BE2C (cell line): Measurements from ENCODE around the gene NEU2.

Experiments used
- DNase-seq: peaks from one replicate; pipeline ENCODE4 v3.0.0-alpha.2; 2020
- H3K27me3 ChIP-seq: fragments of 250-450 bp; sonication (Bioruptor Pico); 2 replicates; pipeline ENCODE4 v1.5.1; 2020; ENCODE audit warnings: mild to moderate bottlenecking
- H3K36me3 ChIP-seq: fragments of 250-450 bp; sonication (Bioruptor Pico); 2 replicates; pipeline ENCODE4 v1.5.1; 2020; ENCODE audit warnings: mild to moderate bottlenecking
- H3K4me1 ChIP-seq: fragments of 250-450 bp; sonication (Bioruptor Pico); 2 replicates; pipeline ENCODE4 v1.5.1; 2020
- H3K4me3 ChIP-seq: 2 replicates; pipeline ENCODE4 v1.5.1; 2011; ENCODE audit warnings: low read depth, low read length
- H3K9me3 ChIP-seq: fragments of 250-450 bp; sonication (Bioruptor Pico); 2 replicates; pipeline ENCODE4 v1.5.1; 2020
- CTCF ChIP-seq: IDR thresholded peaks from 2 replicates; pipeline ENCODE4 v1.5.1; 2012; ENCODE audit warnings: mild to moderate bottlenecking, low read depth, low read length

The NEU2 gene

DNA sequence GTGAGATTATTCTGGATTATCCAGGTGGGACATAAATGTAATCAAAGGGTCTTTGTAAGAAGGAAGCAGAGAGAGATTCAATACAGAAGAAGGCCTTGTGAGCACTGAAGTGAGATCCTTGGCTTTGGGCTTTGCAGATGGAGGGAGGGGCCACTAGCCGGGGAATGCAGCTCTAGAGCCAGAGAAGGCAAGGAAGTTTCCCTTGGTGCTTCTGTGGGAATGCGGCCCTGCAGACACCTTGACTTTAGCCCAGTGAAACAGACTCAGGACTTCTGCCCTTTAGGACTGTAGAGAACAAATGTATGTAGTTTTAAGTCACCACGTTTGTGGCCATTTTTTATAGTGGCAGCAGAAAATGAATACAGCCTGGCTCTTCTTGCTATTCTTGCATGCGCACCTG lies 8.1 kb downstream of the NEU2 start:
- no peaks in the 10 kb centered on the region for H3K4me1 ChIP-seq
- no peak for DNase-seq
- peaks cover 11% of the 10 kb centered on the region for H3K27me3 ChIP-seq
- H3K36me3 ChIP-seq = no peaks in the 10 kb centered on the region
- no peak overlapping the region for H3K4me3 ChIP-seq
- H3K9me3 ChIP-seq = no peaks in the 10 kb centered on the region; the same call in 1 of the 2 replicates
- no peak for TF ChIP-seq CTCF

DNA sequence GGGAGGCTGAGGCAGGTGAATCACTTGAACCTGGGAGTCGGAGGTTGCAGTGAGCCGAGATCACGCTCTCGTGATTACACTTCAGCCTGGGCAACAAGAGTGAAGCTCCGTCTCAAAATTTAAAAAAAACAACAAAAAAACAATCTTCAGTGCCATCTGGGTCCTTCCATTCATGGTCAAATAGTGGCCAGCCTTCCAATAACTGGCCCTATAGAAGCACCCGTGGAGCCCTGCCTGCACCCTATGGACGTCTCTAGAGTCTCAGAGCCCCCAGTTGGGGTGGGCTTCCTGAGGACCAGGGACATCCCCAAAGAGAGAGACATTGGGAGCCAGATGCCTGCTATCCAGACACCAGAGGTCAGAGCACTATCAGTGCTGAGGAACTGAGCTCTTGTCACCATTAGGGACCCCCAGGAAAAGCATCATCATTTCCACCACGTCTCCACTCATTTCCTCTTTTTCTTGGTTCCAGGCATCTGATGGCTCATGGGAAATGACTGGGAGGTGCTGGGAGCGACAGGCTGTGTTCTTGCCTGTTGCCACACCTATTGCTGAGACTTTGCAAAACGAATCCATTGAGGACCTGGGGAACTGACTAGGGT lies 9.4 kb downstream of the NEU2 start:
- Histone ChIP-seq H3K9me3 (no peaks in the 10 kb centered on the region), H3K36me3 (no peaks in the 10 kb centered on the region), H3K4me3 (no peak overlapping the region), H3K27me3 (peaks cover 11% of the 10 kb centered on the region), H3K4me1 (no peaks in the 10 kb centered on the region)
- TF ChIP-seq CTCF = no peak
- no peak for DNase-seq

DNA sequence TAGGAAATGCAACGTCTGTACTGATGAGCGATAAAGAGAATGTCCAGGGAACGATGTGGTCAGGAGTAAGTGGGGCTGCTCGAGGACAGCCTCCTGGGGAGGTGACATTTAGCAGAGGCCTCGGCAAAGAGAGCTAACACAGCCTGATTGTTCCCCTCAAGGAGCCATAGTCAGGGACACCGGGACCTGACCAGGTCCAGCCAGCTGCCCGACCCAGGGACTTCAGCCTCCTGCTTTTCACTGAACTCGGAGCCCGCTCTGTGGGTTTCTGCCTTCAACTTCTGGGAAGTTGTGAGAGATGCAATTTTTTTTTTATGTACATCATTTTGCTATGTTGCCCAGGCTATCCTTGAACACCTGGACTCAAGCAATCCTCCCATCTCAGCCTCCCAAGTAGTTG lies 10.1 kb downstream of the NEU2 start:
- no peak overlapping the region for H3K4me3 ChIP-seq
- no peak for DNase-seq
- no peaks in the 10 kb centered on the region for H3K4me1 ChIP-seq
- H3K36me3 ChIP-seq = no peaks in the 10 kb centered on the region
- no peaks in the 10 kb centered on the region for H3K9me3 ChIP-seq
- H3K27me3 ChIP-seq = peaks cover 11% of the 10 kb centered on the region
- TF ChIP-seq CTCF = no peak

GRCh38 chr2:233044974-233045605 lies 12.6 kb downstream of the NEU2 start:
- Histone ChIP-seq H3K4me3 (no peak overlapping the region), H3K9me3 (no peaks in the 10 kb centered on the region), H3K36me3 (no peaks in the 10 kb centered on the region), H3K4me1 (no peaks in the 10 kb centered on the region), H3K27me3 (peaks cover 14% of the 10 kb centered on the region)
- no peak for DNase-seq
- TF ChIP-seq CTCF = no peak

- no peak for TF ChIP-seq CTCF
- Histone ChIP-seq H3K4me1 (no peaks in the 10 kb centered on the region), H3K27me3 (peaks cover 14% of the 10 kb centered on the region), H3K9me3 (no peaks in the 10 kb centered on the region), H3K4me3 (no peak overlapping the region), H3K36me3 (no peaks in the 10 kb centered on the region)
- DNase-seq = no peak
Measured at GRCh38 chr2:233047206-233047605, 14.7 kb downstream of the NEU2 start.

- TF ChIP-seq CTCF = no peak
- Histone ChIP-seq H3K4me3 (no peak overlapping the region), H3K4me1 (no peaks in the 10 kb centered on the region), H3K27me3 (peaks cover 14% of the 10 kb centered on the region), H3K36me3 (no peaks in the 10 kb centered on the region), H3K9me3 (no peaks in the 10 kb centered on the region)
- DNase-seq = no peak
Measured at GRCh38 chr2:233047667-233048066, 15.2 kb downstream of the NEU2 start.
